GM23248 (cell line): ENCODE results near the gene KIF1A.

Experiments
- EZH2 ChIP-seq: fragments of 200-600 bp; sonication (generic); IDR thresholded peaks from 2 replicates; pipeline ENCODE4 v1.6.1; 2018; ENCODE audit warnings: antibody characterized with exemption, mild to moderate bottlenecking; ENCODE audit not compliant: insufficient read depth, poor library complexity, severe bottlenecking
- EZH2phosphoT487 ChIP-seq: fragments of 200-600 bp; sonication (generic); IDR thresholded peaks from 2 replicates; pipeline ENCODE4 v1.6.1; 2018; ENCODE audit warnings: antibody characterized with exemption, moderate library complexity, mild to moderate bottlenecking, low read depth; ENCODE audit not compliant: insufficient read depth

GRCh38 chr2:240725671-240726070 is 94.3 kb downstream of the KIF1A start:
- no peak for TF ChIP-seq EZH2phosphoT487
- TF ChIP-seq EZH2 = no peak
